EL (cell line): Measurements from ENCODE around the gene EHBP1.

ENCODE experiments used
- DNase-seq: peaks from one replicate; pipeline ENCODE4 v3.0.0-alpha.2; 2016

Gene EHBP1

DNA sequence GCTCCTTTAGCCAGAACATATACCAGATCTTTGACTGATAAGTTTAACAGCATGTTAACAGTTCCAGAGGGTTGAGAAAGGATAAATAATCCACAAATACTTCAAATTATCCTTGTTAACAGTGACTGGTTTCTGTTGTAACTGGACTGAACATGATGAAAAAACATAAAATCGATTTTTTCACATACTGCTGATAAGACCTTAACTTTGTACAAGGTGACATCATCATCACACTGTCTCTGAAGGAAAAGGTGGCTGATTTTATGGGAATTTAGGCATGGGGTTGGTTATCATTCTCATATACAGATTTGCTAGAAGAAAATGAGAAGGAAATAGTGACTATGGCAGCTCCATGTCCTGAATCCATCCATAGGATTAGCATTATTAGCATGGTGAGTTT is 381.2 kb downstream of the EHBP1 start:
- no peak for DNase-seq

DNA sequence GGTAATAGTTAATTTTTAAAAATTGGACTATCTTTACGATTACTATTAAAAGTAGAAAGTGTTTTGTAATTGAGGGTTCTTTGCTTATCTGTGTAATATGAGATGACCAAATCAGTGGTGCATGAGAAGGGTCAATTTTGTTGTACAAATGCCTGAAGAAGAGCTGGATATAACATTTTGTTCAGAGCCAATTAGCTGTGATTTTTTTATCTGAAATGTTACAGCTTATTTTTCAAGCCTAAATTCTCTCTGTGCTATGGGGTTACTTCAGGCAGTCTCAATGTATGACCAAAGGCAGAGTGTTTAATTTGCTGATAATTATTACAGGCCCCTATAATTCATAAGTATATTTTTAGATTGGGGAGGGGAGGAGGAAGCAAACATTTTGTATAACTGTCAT is 386.9 kb downstream of the EHBP1 start:
- no peak for DNase-seq

DNA sequence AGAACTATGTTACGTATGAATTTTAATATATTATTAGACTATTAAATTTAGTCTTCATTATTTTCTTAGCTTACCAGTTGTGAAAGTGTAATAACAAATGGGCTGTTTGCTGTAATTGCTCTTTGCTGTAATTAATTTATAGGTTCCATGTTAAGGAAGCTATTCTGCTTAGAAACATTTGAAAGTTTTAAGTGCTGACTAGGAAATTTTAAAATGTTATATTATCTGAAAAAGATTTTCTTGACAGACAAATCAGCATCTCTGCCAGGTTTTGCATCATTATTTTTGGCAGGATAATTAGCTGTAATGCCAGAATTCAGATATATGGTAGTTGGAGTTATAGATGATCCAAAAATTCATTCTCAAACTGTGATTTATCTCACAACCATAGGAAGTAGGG is 387.3 kb downstream of the EHBP1 start:
- DNase-seq, result no peak

DNA sequence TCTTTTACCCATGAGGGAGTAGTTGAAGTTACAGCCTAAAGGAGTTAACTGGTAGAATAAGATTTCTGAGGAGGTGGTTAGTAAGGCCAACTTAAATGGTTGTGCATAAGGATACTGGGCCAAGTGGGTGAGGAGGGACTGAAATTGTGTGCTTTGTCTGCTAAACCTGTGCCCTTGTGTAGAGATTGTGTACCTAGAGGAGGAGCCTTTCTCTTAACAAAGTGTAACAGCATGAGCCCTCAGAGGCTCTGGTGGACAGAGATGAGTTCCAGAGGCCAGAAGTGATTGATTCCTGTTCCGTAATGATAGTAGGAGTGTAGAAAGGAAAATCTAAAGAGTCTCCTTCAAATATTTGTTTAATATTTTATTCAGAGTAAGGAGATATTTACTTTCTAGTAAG is 388.0 kb downstream of the EHBP1 start:
- DNase-seq, result no peak
